Measurements from ENCODE around the gene TMEM176A.

TMEM176A gene

GRCh38 chr7:150804802-150805201 is 4.2 kb downstream of the TMEM176A start:
- H3K23ac ChIP-seq (ENCODE audit: low read depth, low read length, poor library complexity): no peak overlapping the region
- no peak overlapping the region for H2AK5ac ChIP-seq (ENCODE audit: low read depth, low read length)
- H2AFZ ChIP-seq (ENCODE audit: low read length): no peak overlapping the region
- H3K27ac ChIP-seq (replicated peaks; ENCODE audit: low read length): no peak overlapping the region
- peaks cover 0 to 2% of the 10 kb centered on the region in 2 donors for H3K4me1 ChIP-seq (ENCODE audit: control insufficient read depth in 2 of 2, insufficient read depth in 1 of 2, low read depth in 1 of 2, low read length in 2 of 2)
- no peaks in the 10 kb centered on the region for H3K36me3 ChIP-seq (replicated peaks in 1 of 2; ENCODE audit: control insufficient read depth in 2 of 2, insufficient read depth in 2 of 2, low read length in 2 of 2)
- H3K4ac ChIP-seq (ENCODE audit: low read length): no peak overlapping the region
- H4K91ac ChIP-seq (ENCODE audit: low read depth, low read length, poor library complexity): no peak overlapping the region
- no peak overlapping the region for H3K4me3 ChIP-seq (ENCODE audit: low read length in 2 of 2)
- no peak overlapping the region for H2BK120ac ChIP-seq (ENCODE audit: low read depth, low read length)
- no peak overlapping the region for H4K8ac ChIP-seq (ENCODE audit: low read depth, low read length)
- no peak overlapping the region for H2BK12ac ChIP-seq (ENCODE audit: low read length)
- H3K14ac ChIP-seq (ENCODE audit: low read length): no peak overlapping the region
- H3K79me1 ChIP-seq (ENCODE audit: low read depth, low read length): no peaks in the 10 kb centered on the region
- no peak overlapping the region for H2BK5ac ChIP-seq (ENCODE audit: low read length)
- no peak for DNase-seq (ENCODE audit: low spot score)
- H3K27me3 ChIP-seq (ENCODE audit: control insufficient read depth in 3 of 3, insufficient read depth in 3 of 3, low read depth in 1 of 3, low read length in 3 of 3): peaks cover 13 to 40% (median 25%) of the 10 kb centered on the region in 3 experiments
- no peak overlapping the region for H2BK15ac ChIP-seq (ENCODE audit: low read length)
- WGBS, 2 donors (ENCODE audit: extremely low coverage in 2 of 2, insufficient read length in 2 of 2, insufficient replicate concordance in 1 of 2): no CpG with 5 or more reads among the region's 5 CpGs
- peaks cover 0 to 2% of the 10 kb centered on the region in 2 donors for H3K9me3 ChIP-seq (replicated peaks in 1 of 2; ENCODE audit: control insufficient read depth in 2 of 2, insufficient read depth in 1 of 2, low read depth in 1 of 2, low read length in 2 of 2)
- H3K18ac ChIP-seq (ENCODE audit: low read length): no peak overlapping the region
- no peak overlapping the region for H3K4me2 ChIP-seq (ENCODE audit: insufficient read depth, low read length, poor library complexity, severe bottlenecking)
- H3K9ac ChIP-seq (ENCODE audit: low read depth, low read length, poor library complexity): no peak overlapping the region

GRCh38 chr7:150805864-150806263 is 5.3 kb downstream of the TMEM176A start:
- Histone ChIP-seq H2BK12ac (ENCODE audit: low read length) (no peak overlapping the region), H3K9me3 (replicated peaks in 1 of 2; ENCODE audit: control insufficient read depth in 2 of 2, insufficient read depth in 1 of 2, low read depth in 1 of 2, low read length in 2 of 2) (peaks cover 0 to 2% of the 10 kb centered on the region in 2 donors), H3K4me1 (ENCODE audit: control insufficient read depth in 2 of 2, insufficient read depth in 1 of 2, low read depth in 1 of 2, low read length in 2 of 2) (peaks cover 0 to under 1% of the 10 kb centered on the region in 2 donors), H2BK15ac (ENCODE audit: low read length) (no peak overlapping the region), H4K91ac (ENCODE audit: low read depth, low read length, poor library complexity) (no peak overlapping the region), H2AK5ac (ENCODE audit: low read depth, low read length) (no peak overlapping the region), H3K79me1 (ENCODE audit: low read depth, low read length) (no peaks in the 10 kb centered on the region), H3K23ac (ENCODE audit: low read depth, low read length, poor library complexity) (no peak overlapping the region), H3K36me3 (replicated peaks in 1 of 2; ENCODE audit: control insufficient read depth in 2 of 2, insufficient read depth in 2 of 2, low read length in 2 of 2) (no peaks in the 10 kb centered on the region), H3K4ac (ENCODE audit: low read length) (no peak overlapping the region), H3K14ac (ENCODE audit: low read length) (no peak overlapping the region), H3K27me3 (ENCODE audit: control insufficient read depth in 3 of 3, insufficient read depth in 3 of 3, low read depth in 1 of 3, low read length in 3 of 3) (peaks cover 4 to 30% (median 15%) of the 10 kb centered on the region in 3 experiments), H2BK5ac (ENCODE audit: low read length) (no peak overlapping the region), H3K18ac (ENCODE audit: low read length) (no peak overlapping the region), H2BK120ac (ENCODE audit: low read depth, low read length) (no peak overlapping the region), H4K8ac (ENCODE audit: low read depth, low read length) (no peak overlapping the region), H3K27ac (replicated peaks; ENCODE audit: low read length) (no peak overlapping the region), H3K4me2 (ENCODE audit: insufficient read depth, low read length, poor library complexity, severe bottlenecking) (no peak overlapping the region), H3K9ac (ENCODE audit: low read depth, low read length, poor library complexity) (no peak overlapping the region), H2AFZ (ENCODE audit: low read length) (no peak overlapping the region), H3K4me3 (ENCODE audit: low read length in 2 of 2) (no peak overlapping the region)
- DNase-seq (ENCODE audit: low spot score): no peak

GRCh38 chr7:150806454-150806853 is 5.9 kb downstream of the TMEM176A start:
- H3K27me3 ChIP-seq (ENCODE audit: control insufficient read depth in 3 of 3, insufficient read depth in 3 of 3, low read depth in 1 of 3, low read length in 3 of 3): peaks cover 0 to 24% (median 9%) of the 10 kb centered on the region in 3 experiments
- no peak overlapping the region for H3K27ac ChIP-seq (replicated peaks; ENCODE audit: low read length)
- no peak overlapping the region for H3K23ac ChIP-seq (ENCODE audit: low read depth, low read length, poor library complexity)
- no peak overlapping the region for H2AK5ac ChIP-seq (ENCODE audit: low read depth, low read length)
- H3K4me2 ChIP-seq (ENCODE audit: insufficient read depth, low read length, poor library complexity, severe bottlenecking): no peak overlapping the region
- no peak overlapping the region for H4K8ac ChIP-seq (ENCODE audit: low read depth, low read length)
- no peak overlapping the region for H3K9ac ChIP-seq (ENCODE audit: low read depth, low read length, poor library complexity)
- no peak overlapping the region for H4K91ac ChIP-seq (ENCODE audit: low read depth, low read length, poor library complexity)
- H2BK5ac ChIP-seq (ENCODE audit: low read length): no peak overlapping the region
- DNase-seq (ENCODE audit: low spot score): no peak
- no peaks in the 10 kb centered on the region for H3K36me3 ChIP-seq (replicated peaks in 1 of 2; ENCODE audit: control insufficient read depth in 2 of 2, insufficient read depth in 2 of 2, low read length in 2 of 2)
- WGBS, 2 donors (ENCODE audit: extremely low coverage in 2 of 2, insufficient read length in 2 of 2, insufficient replicate concordance in 1 of 2): no CpG with 5 or more reads among the region's 3 CpGs
- no peak overlapping the region for H2BK15ac ChIP-seq (ENCODE audit: low read length)
- H3K79me1 ChIP-seq (ENCODE audit: low read depth, low read length): no peaks in the 10 kb centered on the region
- no peak overlapping the region for H3K4ac ChIP-seq (ENCODE audit: low read length)
- no peak overlapping the region for H3K4me3 ChIP-seq (ENCODE audit: low read length in 2 of 2)
- no peak overlapping the region for H2AFZ ChIP-seq (ENCODE audit: low read length)
- H3K4me1 ChIP-seq (ENCODE audit: control insufficient read depth in 2 of 2, insufficient read depth in 1 of 2, low read depth in 1 of 2, low read length in 2 of 2): no peaks in the 10 kb centered on the region
- no peak overlapping the region for H2BK12ac ChIP-seq (ENCODE audit: low read length)
- H3K18ac ChIP-seq (ENCODE audit: low read length): no peak overlapping the region
- no peak overlapping the region for H3K14ac ChIP-seq (ENCODE audit: low read length)
- H3K9me3 ChIP-seq (replicated peaks in 1 of 2; ENCODE audit: control insufficient read depth in 2 of 2, insufficient read depth in 1 of 2, low read depth in 1 of 2, low read length in 2 of 2): peaks cover 0 to 2% of the 10 kb centered on the region in 2 donors
- H2BK120ac ChIP-seq (ENCODE audit: low read depth, low read length): no peak overlapping the region

DNA sequence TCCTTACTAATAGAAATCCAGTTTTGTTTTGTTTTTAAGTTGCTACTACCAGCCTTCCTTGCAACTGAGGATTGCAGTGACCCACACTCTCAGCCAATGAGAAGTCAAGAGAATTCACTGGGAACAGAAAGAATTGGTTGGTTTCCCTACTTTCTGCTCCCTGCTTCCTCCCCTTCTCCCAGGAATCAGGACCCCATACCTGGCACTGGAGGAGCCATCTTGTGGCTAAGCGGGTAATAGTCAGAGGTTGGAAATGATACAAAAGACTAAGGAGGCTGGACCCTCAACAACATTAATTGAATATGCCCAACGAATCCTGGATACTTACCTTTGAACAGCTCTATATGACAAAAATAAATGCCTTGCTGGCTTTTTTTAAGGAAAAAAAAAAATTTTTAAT is 6.3 kb downstream of the TMEM176A start:
- no peak overlapping the region for H2AK5ac ChIP-seq (ENCODE audit: low read depth, low read length)
- H4K91ac ChIP-seq (ENCODE audit: low read depth, low read length, poor library complexity): no peak overlapping the region
- no peak overlapping the region for H2BK15ac ChIP-seq (ENCODE audit: low read length)
- no peak overlapping the region for H3K18ac ChIP-seq (ENCODE audit: low read length)
- H3K27me3 ChIP-seq (ENCODE audit: control insufficient read depth in 3 of 3, insufficient read depth in 3 of 3, low read depth in 1 of 3, low read length in 3 of 3): peaks cover 0 to 20% (median 6%) of the 10 kb centered on the region in 3 experiments
- no CpG with 5 or more reads among the region's 2 CpGs for WGBS, 2 donors (ENCODE audit: extremely low coverage in 2 of 2, insufficient read length in 2 of 2, insufficient replicate concordance in 1 of 2)
- H3K79me1 ChIP-seq (ENCODE audit: low read depth, low read length): no peaks in the 10 kb centered on the region
- no peak overlapping the region for H3K23ac ChIP-seq (ENCODE audit: low read depth, low read length, poor library complexity)
- H3K4me1 ChIP-seq (ENCODE audit: control insufficient read depth in 2 of 2, insufficient read depth in 1 of 2, low read depth in 1 of 2, low read length in 2 of 2): no peaks in the 10 kb centered on the region
- H3K9me3 ChIP-seq (replicated peaks in 1 of 2; ENCODE audit: control insufficient read depth in 2 of 2, insufficient read depth in 1 of 2, low read depth in 1 of 2, low read length in 2 of 2): peaks cover 0 to 2% of the 10 kb centered on the region in 2 donors
- no peak overlapping the region for H3K27ac ChIP-seq (replicated peaks; ENCODE audit: low read length)
- no peak overlapping the region for H2AFZ ChIP-seq (ENCODE audit: low read length)
- H3K4me2 ChIP-seq (ENCODE audit: insufficient read depth, low read length, poor library complexity, severe bottlenecking): no peak overlapping the region
- H3K4ac ChIP-seq (ENCODE audit: low read length): no peak overlapping the region
- no peak overlapping the region for H3K9ac ChIP-seq (ENCODE audit: low read depth, low read length, poor library complexity)
- H3K4me3 ChIP-seq (ENCODE audit: low read length in 2 of 2): no peak overlapping the region
- H2BK12ac ChIP-seq (ENCODE audit: low read length): no peak overlapping the region
- no peak overlapping the region for H2BK5ac ChIP-seq (ENCODE audit: low read length)
- H3K14ac ChIP-seq (ENCODE audit: low read length): no peak overlapping the region
- no peak overlapping the region for H4K8ac ChIP-seq (ENCODE audit: low read depth, low read length)
- no peaks in the 10 kb centered on the region for H3K36me3 ChIP-seq (replicated peaks in 1 of 2; ENCODE audit: control insufficient read depth in 2 of 2, insufficient read depth in 2 of 2, low read length in 2 of 2)
- H2BK120ac ChIP-seq (ENCODE audit: low read depth, low read length): no peak overlapping the region
- no peak for DNase-seq (ENCODE audit: low spot score)

Measured in neuronal stem cell (in vitro differentiated cells).